Muscle layer of duodenum (tissue), 2 donors: ENCODE results near the gene USP46.

ENCODE experiments used
- H3K27ac ChIP-seq: one replicate; pipeline ENCODE4 v1.7.0; 2013; ENCODE audit warnings: mild to moderate bottlenecking, low read length
- H3K27me3 ChIP-seq: one replicate; pipeline ENCODE4 v1.7.0; 2013; ENCODE audit warnings: low read depth, mild to moderate bottlenecking, control low read depth, low read length
- H3K36me3 ChIP-seq, 2 donors: one replicate each; pipeline ENCODE4 v1.7.0; 2013; ENCODE audit warnings: low read length in 2 of 2, control low read depth in 1 of 2, mild to moderate bottlenecking in 1 of 2; ENCODE audit not compliant: insufficient read depth in 2 of 2, control insufficient read depth in 1 of 2
- H3K4me1 ChIP-seq, 2 donors: one replicate each; pipeline ENCODE4 v1.7.0; 2013; ENCODE audit warnings: low read length in 2 of 2, mild to moderate bottlenecking in 2 of 2, control low read depth in 1 of 2, moderate library complexity in 1 of 2; ENCODE audit not compliant: insufficient read depth in 2 of 2, control insufficient read depth in 1 of 2
- H3K4me3 ChIP-seq, 2 donors: one replicate each; pipeline ENCODE4 v1.7.0; 2013; ENCODE audit warnings: low read length in 2 of 2, low read depth in 1 of 2, mild to moderate bottlenecking in 1 of 2
- H3K9me3 ChIP-seq, 2 donors: one replicate each; pipeline ENCODE4 v1.7.0; 2013; ENCODE audit warnings: low read length in 2 of 2, control low read depth in 1 of 2, mild to moderate bottlenecking in 1 of 2; ENCODE audit not compliant: control insufficient read depth in 1 of 2
- donor health status: healthy.

USP46 gene

GRCh38 chr4:52676536-52676935 is 17.4 kb upstream of the USP46 start:
- Histone ChIP-seq H3K27ac (no peak overlapping the region), H3K4me3 (no peak overlapping the region), H3K27me3 (no peaks in the 10 kb centered on the region), H3K36me3 (no peaks in the 10 kb centered on the region), H3K9me3 (no peaks in the 10 kb centered on the region), H3K4me1 (no peaks in the 10 kb centered on the region)

DNA sequence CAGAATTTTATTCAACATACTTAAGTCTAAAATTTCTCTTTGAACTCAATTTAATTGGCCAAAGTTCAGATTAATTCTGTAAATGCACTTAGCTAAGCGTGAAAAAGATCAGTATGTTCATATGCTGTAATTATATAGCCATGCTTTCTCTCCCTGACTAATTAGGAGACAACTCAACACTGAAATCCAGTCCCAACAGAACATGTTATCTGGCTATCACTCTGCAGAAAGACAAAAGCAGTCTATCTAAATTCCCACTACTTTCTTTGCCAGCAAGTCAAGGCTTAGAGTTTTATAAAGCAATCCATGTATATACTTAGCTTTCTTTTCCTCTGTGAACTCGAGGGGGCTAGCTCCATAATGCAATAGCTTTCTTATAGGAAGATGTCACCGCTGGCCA is 16.0 kb upstream of the USP46 start:
- H3K4me1 ChIP-seq = no peaks in the 10 kb centered on the region

DNA sequence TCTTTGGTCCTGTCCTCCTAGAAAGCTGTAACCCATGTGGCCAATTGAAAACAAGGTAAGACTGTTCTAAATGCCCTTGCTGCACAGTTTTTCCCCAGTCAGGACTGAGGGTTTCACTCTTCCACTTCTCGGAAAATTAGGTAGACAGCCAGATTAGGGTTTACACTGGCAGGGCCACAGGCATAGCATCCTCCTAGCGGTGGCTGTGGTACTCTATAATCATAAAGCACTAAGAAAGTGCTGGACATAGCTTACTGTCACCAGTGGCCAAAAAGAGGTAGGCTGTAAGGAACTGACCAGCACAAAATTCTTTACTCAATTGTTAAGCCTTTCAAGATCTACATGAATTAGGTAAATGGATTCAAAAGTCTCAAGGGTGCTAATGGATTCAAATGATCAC is 11.6 kb upstream of the USP46 start:
- Histone ChIP-seq H3K36me3 (no peaks in the 10 kb centered on the region), H3K27me3 (no peaks in the 10 kb centered on the region), H3K9me3 (no peaks in the 10 kb centered on the region), H3K4me3 (no peak overlapping the region), H3K4me1 (no peaks in the 10 kb centered on the region), H3K27ac (no peak overlapping the region)

More for the DNA sequence above, 16.0 kb upstream of the USP46 start:
- Histone ChIP-seq H3K27ac (no peak overlapping the region), H3K27me3 (no peaks in the 10 kb centered on the region), H3K36me3 (no peaks in the 10 kb centered on the region), H3K9me3 (no peaks in the 10 kb centered on the region), H3K4me3 (no peak overlapping the region)

DNA sequence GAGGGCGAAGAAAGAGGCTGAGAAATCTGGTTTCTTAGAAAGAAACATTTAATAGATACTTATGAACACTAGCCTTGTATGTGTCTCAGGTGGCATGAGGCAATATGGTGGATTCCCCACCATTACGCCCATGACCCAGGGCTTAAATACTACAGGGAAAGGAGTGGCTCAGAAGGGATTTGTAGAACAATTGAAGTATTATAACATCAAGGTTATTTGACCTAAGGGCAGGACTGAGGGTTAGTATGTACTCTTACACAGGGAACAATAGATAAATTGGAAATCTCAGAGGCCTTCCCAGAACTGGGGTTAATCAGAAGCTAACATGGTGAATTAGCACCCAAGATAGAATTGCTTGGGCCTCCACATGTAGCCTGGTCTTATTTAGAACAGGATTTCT is 11.0 kb upstream of the USP46 start:
- Histone ChIP-seq H3K27ac (no peak overlapping the region), H3K9me3 (no peaks in the 10 kb centered on the region), H3K36me3 (no peaks in the 10 kb centered on the region), H3K27me3 (no peaks in the 10 kb centered on the region), H3K4me3 (no peak overlapping the region), H3K4me1 (no peaks in the 10 kb centered on the region)

- Histone ChIP-seq H3K36me3 (no peaks in the 10 kb centered on the region), H3K4me3 (no peak overlapping the region), H3K27me3 (no peaks in the 10 kb centered on the region), H3K9me3 (no peaks in the 10 kb centered on the region), H3K27ac (no peak overlapping the region), H3K4me1 (peaks cover 0 to 2% of the 10 kb centered on the region in 2 donors)
These were observed 6.5 kb upstream of the USP46 start for GRCh38 chr4:52665592-52665991.

DNA sequence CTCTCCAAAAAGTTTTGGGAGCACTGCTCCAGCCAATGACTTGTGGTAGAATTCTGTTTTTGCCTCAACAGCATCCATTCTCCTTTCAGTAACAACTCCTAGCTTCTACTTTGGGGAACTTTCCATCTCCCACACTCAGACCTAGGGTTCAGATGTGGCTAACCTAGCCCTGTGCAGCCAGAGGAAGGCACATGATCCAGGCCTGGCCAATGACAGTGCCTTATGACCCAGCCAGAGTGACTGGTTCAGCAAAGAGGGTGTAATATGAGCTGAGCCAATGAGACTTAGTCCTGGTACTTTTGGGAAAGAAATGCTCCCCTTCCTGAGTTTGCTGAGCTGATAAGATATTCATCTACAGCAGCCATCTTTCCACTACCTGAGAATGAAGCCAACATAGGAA is 5.4 kb upstream of the USP46 start:
- Histone ChIP-seq H3K27me3 (no peaks in the 10 kb centered on the region), H3K9me3 (no peaks in the 10 kb centered on the region), H3K27ac (no peak overlapping the region), H3K36me3 (no peaks in the 10 kb centered on the region), H3K4me1 (peaks cover 4 to 6% of the 10 kb centered on the region in 2 donors), H3K4me3 (no peak overlapping the region)

- Histone ChIP-seq H3K4me1 (peaks cover 4 to 13% of the 10 kb centered on the region in 2 donors), H3K27ac (no peak overlapping the region), H3K4me3 (no peak overlapping the region), H3K36me3 (no peaks in the 10 kb centered on the region), H3K27me3 (no peaks in the 10 kb centered on the region), H3K9me3 (no peaks in the 10 kb centered on the region)
These were observed 3.0 kb upstream of the USP46 start for GRCh38 chr4:52661966-52662690.

DNA sequence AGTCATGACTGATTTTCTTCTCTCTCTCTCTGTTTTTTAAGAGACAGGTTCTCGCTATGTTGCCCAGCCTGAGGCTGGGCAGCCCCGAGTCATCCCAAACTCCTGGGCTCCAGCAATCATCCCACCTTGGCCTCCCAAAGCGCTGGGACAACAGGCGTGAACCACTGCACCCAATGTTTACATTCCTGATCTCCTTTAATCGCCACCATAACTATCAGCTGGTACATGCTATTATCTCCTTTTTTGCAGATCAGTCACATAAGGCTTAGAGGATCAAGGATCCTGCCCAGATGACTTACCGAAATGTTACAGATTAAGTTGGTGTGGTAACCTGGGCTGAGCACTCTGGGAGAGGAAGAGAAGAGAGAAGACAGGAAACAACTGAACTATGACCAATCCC is 1.5 kb upstream of the USP46 start:
- peak overlapping the region in 1 of 2 donors; percentile 66 for H3K4me3 ChIP-seq
- H3K27me3 ChIP-seq = no peaks in the 10 kb centered on the region
- no peaks in the 10 kb centered on the region for H3K36me3 ChIP-seq
- H3K4me1 ChIP-seq = peaks cover 4 to 13% of the 10 kb centered on the region in 2 donors
- no peaks in the 10 kb centered on the region for H3K9me3 ChIP-seq
- no peak overlapping the region for H3K27ac ChIP-seq

GRCh38 chr4:52659722-52660261 is 691 bp upstream of the USP46 start:
- Histone ChIP-seq H3K4me3 (peak overlapping the region; percentile 66 to 76), H3K36me3 (no peaks in the 10 kb centered on the region), H3K27me3 (no peaks in the 10 kb centered on the region), H3K27ac (peak overlapping the region; percentile 74), H3K4me1 (peaks cover 4 to 13% of the 10 kb centered on the region in 2 donors), H3K9me3 (no peaks in the 10 kb centered on the region)

DNA sequence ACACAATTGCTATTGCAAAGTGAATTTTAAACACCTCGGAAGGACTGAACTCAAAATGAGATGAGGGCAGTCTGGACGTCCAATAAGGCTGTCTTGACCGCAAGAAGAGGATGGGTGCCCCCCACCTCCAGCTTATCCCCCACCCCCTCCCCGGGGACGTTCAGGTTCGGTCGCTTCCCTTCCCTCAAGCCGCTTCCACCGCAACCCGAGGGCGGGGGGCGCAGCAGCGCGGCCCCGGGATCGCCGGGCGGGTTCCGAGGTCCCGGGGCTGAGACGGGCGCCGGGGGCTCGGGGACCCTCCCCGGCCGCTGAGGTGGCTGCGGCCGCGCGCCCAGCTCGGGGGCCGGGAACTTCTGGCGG is 480 bp downstream of the USP46 start:
- H3K27me3 ChIP-seq = no peaks in the 10 kb centered on the region
- H3K9me3 ChIP-seq = no peaks in the 10 kb centered on the region
- peaks cover 4 to 13% of the 10 kb centered on the region in 2 donors for H3K4me1 ChIP-seq
- no peak overlapping the region for H3K27ac ChIP-seq
- no peaks in the 10 kb centered on the region for H3K36me3 ChIP-seq
- H3K4me3 ChIP-seq = peak overlapping the region; percentile 74 to 76

- H3K27ac ChIP-seq = no peak overlapping the region
- H3K4me3 ChIP-seq = peak overlapping the region; percentile 74 to 76
- peaks cover 4 to 13% of the 10 kb centered on the region in 2 donors for H3K4me1 ChIP-seq
- no peaks in the 10 kb centered on the region for H3K36me3 ChIP-seq
- no peaks in the 10 kb centered on the region for H3K27me3 ChIP-seq
- H3K9me3 ChIP-seq = no peaks in the 10 kb centered on the region
These were observed 1.2 kb downstream of the USP46 start for GRCh38 chr4:52657618-52658501.
